ENCODE data around the gene HOXB8.

- TF ChIP-seq FOXP2 (optimal IDR thresholded peaks at IDR 0.05; ENCODE audit: control extremely low read depth, extremely low read length, insufficient read depth) (no peak), EZH2 (IDR thresholded peaks at IDR 0.05) (no peak), POLR2AphosphoS5 (IDR thresholded peaks at IDR 0.05; ENCODE audit: borderline replicate concordance, low read depth, low read length) (no peak)
These were observed 14.3 kb upstream of the HOXB8 start for GRCh38 chr17:48629411-48629759.
